Parathyroid adenoma (tissue), 2 donors: ENCODE measurements around the gene MAP2K7.

Experiments used
- H2AFZ ChIP-seq: fragments of 300-600 bp; sonication (generic); one replicate; pipeline ENCODE4 v1.7.0; 2017; ENCODE audit warnings: antibody characterized with exemption, mild to moderate bottlenecking
- H3K27ac ChIP-seq: fragments of 300-600 bp; sonication (generic); one replicate; pipeline ENCODE4 v1.7.0; 2017
- H3K27me3 ChIP-seq: fragments of 300-600 bp; sonication (generic); one replicate; pipeline ENCODE4 v1.7.0; 2017; ENCODE audit warnings: low read length; ENCODE audit not compliant: control insufficient read depth, insufficient read depth
- H3K36me3 ChIP-seq: fragments of 300-600 bp; sonication (generic); one replicate; pipeline ENCODE4 v1.7.0; 2017; ENCODE audit warnings: low read length; ENCODE audit not compliant: control insufficient read depth, insufficient read depth
- H3K4me1 ChIP-seq: fragments of 300-600 bp; sonication (generic); one replicate; pipeline ENCODE4 v1.7.0; 2017; ENCODE audit warnings: control low read depth
- H3K4me2 ChIP-seq: fragments of 300-600 bp; sonication (generic); one replicate; pipeline ENCODE4 v1.7.0; 2017; ENCODE audit warnings: low read length
- H3K4me3 ChIP-seq: fragments of 300-600 bp; sonication (generic); one replicate; pipeline ENCODE4 v1.7.0; 2017; ENCODE audit warnings: low read depth, low read length
- H3K79me2 ChIP-seq: fragments of 300-600 bp; sonication (generic); one replicate; pipeline ENCODE4 v1.7.0; 2017; ENCODE audit warnings: control low read depth
- H3K9ac ChIP-seq: fragments of 300-600 bp; sonication (generic); one replicate; pipeline ENCODE4 v1.7.0; 2017; ENCODE audit warnings: mild to moderate bottlenecking
- H3K9me3 ChIP-seq: fragments of 300-600 bp; sonication (generic); one replicate; pipeline ENCODE4 v1.7.0; 2017; ENCODE audit warnings: low read length; ENCODE audit not compliant: control insufficient read depth
- TF ChIP-seq, protein P1 (sequence below): fragments of 300-600 bp; sonication (generic); IDR thresholded peaks from one replicate; pipeline ENCODE4 v1.7.0; 2017; ENCODE audit warnings: antibody characterized with exemption, mild to moderate bottlenecking
- donor health status: primary hyperparathyroidism.

The MAP2K7 gene

DNA sequence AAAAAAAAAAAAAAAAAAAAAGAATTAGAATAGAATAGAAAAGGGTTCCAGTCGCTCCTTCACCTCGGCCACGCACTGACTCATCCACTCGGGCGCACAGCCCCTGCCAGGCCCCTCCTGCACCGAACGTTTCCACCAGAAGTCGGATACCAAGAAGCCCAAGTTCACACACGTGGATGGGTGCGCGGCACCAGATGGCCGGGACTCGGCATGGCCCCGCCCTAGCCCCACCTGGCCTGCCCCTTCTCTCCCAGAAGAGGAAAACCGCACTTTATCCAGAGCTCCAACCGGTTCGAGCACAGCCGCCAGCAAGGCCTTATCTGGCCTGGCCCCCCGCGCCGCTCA, 35.4 kb upstream of the MAP2K7 start:
- TF ChIP-seq, protein P1, sequence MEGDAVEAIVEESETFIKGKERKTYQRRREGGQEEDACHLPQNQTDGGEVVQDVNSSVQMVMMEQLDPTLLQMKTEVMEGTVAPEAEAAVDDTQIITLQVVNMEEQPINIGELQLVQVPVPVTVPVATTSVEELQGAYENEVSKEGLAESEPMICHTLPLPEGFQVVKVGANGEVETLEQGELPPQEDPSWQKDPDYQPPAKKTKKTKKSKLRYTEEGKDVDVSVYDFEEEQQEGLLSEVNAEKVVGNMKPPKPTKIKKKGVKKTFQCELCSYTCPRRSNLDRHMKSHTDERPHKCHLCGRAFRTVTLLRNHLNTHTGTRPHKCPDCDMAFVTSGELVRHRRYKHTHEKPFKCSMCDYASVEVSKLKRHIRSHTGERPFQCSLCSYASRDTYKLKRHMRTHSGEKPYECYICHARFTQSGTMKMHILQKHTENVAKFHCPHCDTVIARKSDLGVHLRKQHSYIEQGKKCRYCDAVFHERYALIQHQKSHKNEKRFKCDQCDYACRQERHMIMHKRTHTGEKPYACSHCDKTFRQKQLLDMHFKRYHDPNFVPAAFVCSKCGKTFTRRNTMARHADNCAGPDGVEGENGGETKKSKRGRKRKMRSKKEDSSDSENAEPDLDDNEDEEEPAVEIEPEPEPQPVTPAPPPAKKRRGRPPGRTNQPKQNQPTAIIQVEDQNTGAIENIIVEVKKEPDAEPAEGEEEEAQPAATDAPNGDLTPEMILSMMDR = no peak
- peak overlapping the region; percentile 63 for H3K4me3 ChIP-seq
- no peak overlapping the region for H3K27ac ChIP-seq
- H3K79me2 ChIP-seq = no peaks in the 10 kb centered on the region
- peak overlapping the region; percentile 96 for H3K4me2 ChIP-seq
- H3K9me3 ChIP-seq = no peaks in the 10 kb centered on the region
- H3K4me1 ChIP-seq = peaks cover 8% of the 10 kb centered on the region
- H3K36me3 ChIP-seq = no peaks in the 10 kb centered on the region
- no peaks in the 10 kb centered on the region for H3K27me3 ChIP-seq
- H2AFZ ChIP-seq = no peak overlapping the region
- H3K9ac ChIP-seq = no peak overlapping the region

DNA sequence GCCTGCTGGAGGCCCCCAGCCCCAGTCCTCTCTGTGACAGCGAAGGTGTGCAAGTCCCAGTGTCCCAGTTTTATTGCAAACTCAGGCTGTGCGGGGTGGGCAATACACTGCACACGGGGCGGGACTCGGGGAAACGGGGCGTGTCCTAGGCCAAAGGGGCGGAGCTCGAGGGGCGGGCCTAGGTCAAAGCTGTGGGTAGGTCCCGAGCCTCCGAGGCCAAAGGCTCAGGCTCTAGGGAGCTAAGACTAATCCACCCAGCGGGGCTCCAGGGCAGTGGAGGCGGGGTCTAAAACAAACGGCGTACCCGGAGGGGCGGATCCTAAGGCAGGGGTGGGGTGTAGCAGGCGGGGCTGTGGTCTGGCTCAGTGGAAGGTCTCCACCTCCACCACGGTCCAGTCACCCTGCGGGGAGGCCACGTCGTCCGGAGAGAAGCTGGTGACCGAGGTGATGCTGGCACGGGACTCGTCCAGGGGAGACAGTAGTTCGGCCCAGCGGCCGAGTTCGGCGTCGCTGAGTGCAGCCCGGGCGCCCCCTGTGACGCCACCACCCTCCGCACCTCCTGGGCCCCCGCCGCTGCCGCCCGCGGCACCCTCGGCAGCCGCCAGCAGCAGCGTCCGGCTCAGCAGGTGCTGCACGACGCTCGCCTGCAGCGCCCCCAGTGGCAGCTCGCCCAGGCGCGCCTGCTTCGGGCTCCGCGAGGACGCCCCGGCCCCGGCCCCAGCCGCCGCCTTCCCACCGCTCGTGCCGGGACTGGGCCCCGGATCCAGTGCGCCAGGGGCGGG, 34.8 kb upstream of the MAP2K7 start:
- peak overlapping the region; percentile 81 for H2AFZ ChIP-seq
- no peaks in the 10 kb centered on the region for H3K9me3 ChIP-seq
- peak overlapping the region; percentile 67 for H3K27ac ChIP-seq
- no peaks in the 10 kb centered on the region for H3K79me2 ChIP-seq
- TF ChIP-seq, protein P1 = peak; percentile 75
- no peaks in the 10 kb centered on the region for H3K27me3 ChIP-seq
- H3K9ac ChIP-seq = no peak overlapping the region
- H3K36me3 ChIP-seq = no peaks in the 10 kb centered on the region
- H3K4me3 ChIP-seq = peak overlapping the region; percentile 63
- H3K4me1 ChIP-seq = peaks cover 8% of the 10 kb centered on the region
- peak overlapping the region; percentile 96 for H3K4me2 ChIP-seq

GRCh38 chr19:7869453-7869909, 34.2 kb upstream of the MAP2K7 start:
- H3K4me1 ChIP-seq = peaks cover 8% of the 10 kb centered on the region
- no peaks in the 10 kb centered on the region for H3K36me3 ChIP-seq
- H3K27me3 ChIP-seq = no peaks in the 10 kb centered on the region
- peak overlapping the region; percentile 55 for H3K4me3 ChIP-seq
- H3K4me2 ChIP-seq = peak overlapping the region; percentile 96
- TF ChIP-seq, protein P1 = no peak
- H3K27ac ChIP-seq = peak overlapping the region; percentile 67
- H3K79me2 ChIP-seq = no peaks in the 10 kb centered on the region
- no peaks in the 10 kb centered on the region for H3K9me3 ChIP-seq
- H2AFZ ChIP-seq = peak overlapping the region; percentile 81
- H3K9ac ChIP-seq = no peak overlapping the region

GRCh38 chr19:7869910-7870511, 33.7 kb upstream of the MAP2K7 start:
- H3K9me3 ChIP-seq = no peaks in the 10 kb centered on the region
- no peaks in the 10 kb centered on the region for H3K36me3 ChIP-seq
- no peak overlapping the region for H3K9ac ChIP-seq
- TF ChIP-seq, protein P1 = no peak
- no peaks in the 10 kb centered on the region for H3K79me2 ChIP-seq
- no peaks in the 10 kb centered on the region for H3K27me3 ChIP-seq
- peak overlapping the region; percentile 81 for H2AFZ ChIP-seq
- H3K4me2 ChIP-seq = peak overlapping the region; percentile 96
- peaks cover 10% of the 10 kb centered on the region for H3K4me1 ChIP-seq
- H3K27ac ChIP-seq = peak overlapping the region; percentile 67
- H3K4me3 ChIP-seq = peak overlapping the region; percentile 55
